GM19035 (cell line): ENCODE measurements around the gene SLC44A2.

Source experiments
- ATAC-seq: cut with Tn5 transposase; IDR thresholded peaks from one replicate; pipeline ENCODE4 v1.9.1; 2021; ENCODE audit not compliant: unreplicated experiment

SLC44A2 gene

GRCh38 chr19:10680545-10681135, 55.3 kb downstream of the SLC44A2 start:
- ATAC-seq: no peak

- no peak for ATAC-seq
These were observed 56.3 kb downstream of the SLC44A2 start for GRCh38 chr19:10681658-10682057.

GRCh38 chr19:10682397-10683063, 57.2 kb downstream of the SLC44A2 start:
- no peak for ATAC-seq

- no peak for ATAC-seq
These were observed 57.7 kb downstream of the SLC44A2 start for GRCh38 chr19:10683064-10683426.

DNA sequence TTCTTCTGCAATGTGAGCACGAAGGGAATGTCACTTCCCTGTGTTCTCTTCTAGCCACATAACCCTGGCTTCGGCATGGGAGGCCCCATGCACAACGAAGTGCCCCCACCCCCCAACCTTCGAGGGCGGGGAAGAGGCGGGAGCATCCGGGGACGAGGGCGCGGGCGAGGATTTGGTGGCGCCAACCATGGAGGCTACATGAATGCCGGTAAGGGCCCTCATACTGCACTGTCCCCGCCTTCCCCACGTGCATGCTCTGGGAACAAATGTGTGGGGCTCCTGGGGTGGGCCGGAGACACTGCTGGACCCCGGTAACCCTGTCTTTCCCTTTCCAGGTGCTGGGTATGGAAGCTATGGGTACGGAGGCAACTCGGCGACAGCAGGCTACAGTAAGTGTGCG, 58.2 kb downstream of the SLC44A2 start:
- ATAC-seq: no peak

- ATAC-seq: no peak
These were observed 59.9 kb downstream of the SLC44A2 start for GRCh38 chr19:10685210-10685609.

GRCh38 chr19:10686193-10686592, 60.8 kb downstream of the SLC44A2 start:
- no peak for ATAC-seq

GRCh38 chr19:10686661-10687517, 61.5 kb downstream of the SLC44A2 start:
- ATAC-seq: no peak

DNA sequence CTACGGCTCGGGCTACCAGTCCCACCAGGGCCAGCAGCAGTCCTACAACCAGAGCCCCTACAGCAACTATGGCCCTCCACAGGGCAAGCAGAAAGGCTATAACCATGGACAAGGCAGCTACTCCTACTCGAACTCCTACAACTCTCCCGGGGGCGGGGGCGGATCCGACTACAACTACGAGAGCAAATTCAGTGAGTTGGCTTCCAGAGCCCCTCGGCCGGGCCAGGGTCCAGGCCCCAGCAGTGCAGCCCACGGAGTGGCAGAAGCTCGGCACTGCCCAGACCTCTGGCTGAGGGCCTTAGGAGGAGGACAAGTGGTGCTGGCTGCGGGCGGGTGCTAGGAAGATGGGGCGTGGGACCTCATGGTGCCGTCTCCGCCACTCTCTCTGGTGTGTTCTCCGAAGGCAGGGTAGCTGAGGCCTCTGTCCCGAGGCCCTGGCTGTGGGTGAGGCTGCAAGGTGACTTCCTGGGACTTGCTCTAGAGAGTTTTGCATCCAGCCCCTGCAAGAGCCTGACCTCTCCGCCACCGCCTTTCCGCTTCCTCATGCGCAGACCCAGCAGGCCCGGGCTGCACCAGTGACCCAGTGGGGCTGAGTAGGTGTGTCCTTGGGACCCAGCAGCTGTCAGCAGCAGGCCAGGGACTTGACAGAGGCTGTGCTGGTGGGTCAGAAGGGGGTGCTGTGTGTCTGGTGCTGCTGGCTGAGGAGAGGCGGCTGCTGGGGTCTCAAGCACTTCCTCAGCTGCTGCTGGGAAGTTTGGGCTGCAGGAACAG, 62.4 kb downstream of the SLC44A2 start:
- ATAC-seq: no peak

DNA sequence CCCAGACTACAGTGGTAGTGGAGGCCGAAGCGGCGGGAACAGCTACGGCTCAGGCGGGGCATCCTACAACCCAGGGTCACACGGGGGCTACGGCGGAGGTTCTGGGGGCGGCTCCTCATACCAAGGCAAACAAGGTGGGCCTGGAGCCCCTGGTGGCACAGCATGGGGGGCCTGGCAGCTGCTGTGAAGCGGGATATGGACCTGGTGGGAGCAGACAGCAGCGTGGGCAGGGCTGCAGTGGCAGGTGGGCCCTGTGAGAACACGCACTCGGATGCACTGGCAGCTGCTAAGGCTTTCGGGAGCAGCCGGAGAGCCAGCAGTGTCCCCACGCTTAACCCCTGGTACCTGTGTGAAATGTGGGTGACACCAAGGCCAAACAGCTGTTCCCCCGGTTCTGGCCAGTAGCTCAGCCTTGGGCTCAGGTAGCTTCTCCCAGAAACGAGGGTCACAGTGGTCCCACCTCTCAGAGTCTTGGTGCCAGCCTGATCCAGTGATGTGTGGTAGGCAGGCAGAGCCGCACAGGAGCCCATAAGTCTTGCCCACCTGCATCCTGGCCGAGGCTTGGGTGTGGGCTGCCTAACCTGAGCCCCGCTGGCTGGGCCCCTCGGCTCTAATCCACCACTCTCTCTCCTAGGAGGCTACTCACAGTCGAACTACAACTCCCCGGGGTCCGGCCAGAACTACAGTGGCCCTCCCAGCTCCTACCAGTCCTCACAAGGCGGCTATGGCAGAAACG, 63.4 kb downstream of the SLC44A2 start:
- ATAC-seq: no peak

- no peak for ATAC-seq
These were observed 65.0 kb downstream of the SLC44A2 start for GRCh38 chr19:10690341-10690781.

- ATAC-seq: no peak
These were observed 66.0 kb downstream of the SLC44A2 start for GRCh38 chr19:10691178-10691881.

DNA sequence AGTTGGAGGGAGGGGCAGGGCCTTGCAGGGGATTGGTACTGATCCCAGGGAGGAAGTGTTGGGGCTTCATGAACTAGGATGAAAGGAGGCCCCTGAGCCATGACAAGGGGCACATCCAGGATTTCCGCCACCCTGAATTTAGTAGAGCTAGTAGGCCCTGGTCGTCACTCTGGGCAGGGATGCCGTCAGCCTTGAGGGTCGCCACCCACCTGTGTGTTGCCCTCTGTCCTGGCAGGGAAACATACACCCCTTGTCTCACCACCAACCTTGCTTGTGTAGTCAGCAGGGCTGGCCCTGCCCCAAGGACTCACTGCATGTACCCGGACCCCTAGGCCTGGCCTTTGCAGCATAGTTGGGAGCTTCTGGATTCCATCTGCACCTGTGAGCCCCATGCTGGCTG, 66.5 kb downstream of the SLC44A2 start:
- ATAC-seq: no peak

- ATAC-seq: no peak
These were observed 67.4 kb downstream of the SLC44A2 start for GRCh38 chr19:10692673-10693264.
